Keratinocyte (primary cell): ENCODE measurements around the gene ETF1. TPM values are rescaled to one million over a fixed set of nuclear protein-coding genes. Genes with fewer than 3 reads are reported as not detected.
"Not testable (repeated sequence)": the region's sequence is repeated elsewhere in the genome, so short reads cannot be mapped to it uniquely, and the experiment has no call there.

Source experiments
- DNase-seq: peaks from one replicate; pipeline ENCODE4 v3.0.0-alpha.2; 2011; ENCODE audit warnings: low read depth, missing footprints, low spot score
- FAIRE-seq: peaks from 2 replicates; lab custom pipeline; 2011; peaks lifted over from hg19 to GRCh38; lab: Jason Lieb, UNC
- H2AFZ ChIP-seq: 2 replicates; pipeline ENCODE4 v1.6.0; 2012; ENCODE audit warnings: low read length, control low read depth, inconsistent platforms; ENCODE audit not compliant: control insufficient read depth
- H3K27ac ChIP-seq: 2 replicates; pipeline ENCODE4 v1.5.1; 2011; ENCODE audit warnings: low read length; ENCODE audit not compliant: control insufficient read depth, insufficient read depth
- H3K27me3 ChIP-seq: 3 replicates; pipeline ENCODE4 v1.6.0; 2011; ENCODE audit warnings: low read length; ENCODE audit not compliant: control insufficient read depth, insufficient read depth; ENCODE audit errors: extremely low read depth
- H3K36me3 ChIP-seq, 2 experiments: 2 replicates in 1 of 2; 3 replicates in 1 of 2; pipeline ENCODE4 v1.5.1; 2011; ENCODE audit warnings: low read length in 2 of 2, mild to moderate bottlenecking in 1 of 2; ENCODE audit not compliant: control insufficient read depth in 2 of 2, insufficient read depth in 2 of 2; ENCODE audit errors: extremely low read depth in 1 of 2
- H3K4me1 ChIP-seq: 3 replicates; pipeline ENCODE4 v1.5.1; 2011; ENCODE audit warnings: low read length; ENCODE audit not compliant: control insufficient read depth, insufficient read depth; ENCODE audit errors: extremely low read depth
- H3K4me2 ChIP-seq: 3 replicates; pipeline ENCODE4 v1.6.0; 2011; ENCODE audit warnings: low read depth, low read length; ENCODE audit not compliant: control insufficient read depth, insufficient read depth; ENCODE audit errors: extremely low read depth
- H3K4me3 ChIP-seq, 3 experiments: fragments of 200-600 bp in 1 of 3; sonication (generic) in 1 of 3; 2 replicates in 2 of 3; 3 replicates in 1 of 3; pipeline ENCODE4 v1.5.1; 2011 to 2016; ENCODE audit warnings: low read length in 3 of 3, mild to moderate bottlenecking in 3 of 3, control low read depth in 2 of 3, inconsistent platforms in 1 of 3, low read depth in 1 of 3, mixed read lengths in 1 of 3, mixed run types in 1 of 3, moderate library complexity in 1 of 3; ENCODE audit not compliant: control insufficient read depth in 2 of 3, insufficient read depth in 2 of 3; ENCODE audit errors: extremely low read depth in 1 of 3
- H3K79me2 ChIP-seq: 2 replicates; pipeline ENCODE4 v1.6.0; 2012; ENCODE audit warnings: low read length; ENCODE audit not compliant: control insufficient read depth, insufficient read depth
- H3K9ac ChIP-seq: 3 replicates; pipeline ENCODE4 v1.6.0; 2011; ENCODE audit warnings: low read length; ENCODE audit not compliant: control insufficient read depth, insufficient read depth; ENCODE audit errors: extremely low read depth
- H3K9me1 ChIP-seq: 3 replicates; pipeline ENCODE4 v1.6.0; 2011; ENCODE audit warnings: low read length; ENCODE audit not compliant: control insufficient read depth, insufficient read depth; ENCODE audit errors: extremely low read depth
- H3K9me3 ChIP-seq: 2 replicates; pipeline ENCODE4 v1.5.1; 2012; ENCODE audit warnings: low read depth, low read length; ENCODE audit not compliant: control insufficient read depth
- H4K20me1 ChIP-seq: 3 replicates; pipeline ENCODE4 v1.6.0; 2011; ENCODE audit warnings: low read length; ENCODE audit not compliant: control insufficient read depth, insufficient read depth; ENCODE audit errors: extremely low read depth
- CTCF ChIP-seq, 3 experiments: IDR thresholded peaks in 1 of 3; conservative IDR thresholded peaks in 1 of 3; optimal IDR thresholded peaks in 1 of 3; 2 replicates in 2 of 3; 3 replicates in 1 of 3; pipeline versions ENCODE3 to v1.5.1; 2011; ENCODE audit warnings: low read length in 3 of 3, mild to moderate bottlenecking in 3 of 3, moderate library complexity in 2 of 3, control low read depth in 1 of 3, inconsistent platforms in 1 of 3; ENCODE audit not compliant: insufficient read depth in 2 of 3; ENCODE audit errors: extremely low read depth in 1 of 3
- EZH2 ChIP-seq: IDR thresholded peaks from one replicate; pipeline ENCODE4 v1.6.1; 2012; ENCODE audit warnings: inconsistent platforms, mild to moderate bottlenecking, low read length, moderate library complexity
- dilution Hi-C: fragments of 300-500 bp; cut with MboI; formaldehyde crosslinking; loops from one replicate; pipeline ENCODE4 v1.7.0; 2020; ENCODE audit warnings: low sequenced_read_pairs; ENCODE audit not compliant: extremely low pct_ligation_motif_present
- polyA plus RNA-seq, 5 experiments: library from polyadenylated mRNA; depleted of rRNA in 3 of 5; stranded (reverse) in 3 of 5; stranded (forward) in 1 of 5; unstranded in 1 of 5; fragments of >200 nt; gene quantifications; 1 replicate in 1 of 5; 2 replicates in 3 of 5; 3 replicates in 1 of 5; pipeline versions ENCODE4 v1.2.1 to v1.2.3, GENCODE V29; 2011 to 2012; ENCODE audit warnings: missing spikeins in 2 of 5, low read depth in 1 of 5, low replicate concordance in 1 of 5

The ETF1 gene
- polyA plus RNA-seq, 1 donor (not counting 4 experiments of a cell fraction or from before 2014, with no cell fraction given) = 137 TPM

DNA sequence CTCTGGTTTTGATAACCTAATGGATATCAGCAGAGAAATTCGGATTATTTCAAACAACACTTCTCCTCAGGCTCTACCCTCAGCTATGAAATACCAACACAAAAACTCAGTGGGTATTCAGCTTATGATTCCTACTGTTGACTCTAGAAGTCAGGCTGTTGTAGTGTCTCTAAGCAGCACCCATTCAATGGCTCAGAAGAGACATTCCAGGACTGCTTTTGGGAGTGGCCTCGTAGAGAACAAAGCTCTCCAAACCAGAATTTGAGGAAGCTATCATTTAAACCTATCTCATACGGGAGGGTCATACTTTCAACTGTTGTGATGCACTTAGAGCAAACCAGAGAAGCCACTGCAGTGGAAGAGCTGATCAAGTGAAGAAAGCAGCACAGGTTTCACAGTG lies 34.1 kb downstream of the ETF1 start:
- H4K20me1 ChIP-seq = peaks cover 5% of the 10 kb centered on the region
- peaks cover 29 to 47% of the 10 kb centered on the region in 2 experiments for H3K36me3 ChIP-seq
- no peak overlapping the region for H3K4me3 ChIP-seq
- H3K4me2 ChIP-seq = no peak overlapping the region
- H3K27ac ChIP-seq = no peak overlapping the region
- FAIRE-seq (no peak), DNase-seq (no peak)
- H2AFZ ChIP-seq = no peak overlapping the region
- no peaks in the 10 kb centered on the region for H3K9me3 ChIP-seq
- TF ChIP-seq EZH2 (no peak), CTCF (optimal IDR thresholded peaks at IDR 0.05 in 1 of 3, IDR thresholded peaks at IDR 0.05 in 1 of 3, conservative IDR thresholded peaks at IDR 0.05 in 1 of 3; ENCODE audit: extremely low read depth in 1 of 3, insufficient read depth in 2 of 3, low read length in 3 of 3) (no peak)
- H3K79me2 ChIP-seq = peaks cover 9% of the 10 kb centered on the region
- dilution Hi-C loops = no loop called here
- no peaks in the 10 kb centered on the region for H3K27me3 ChIP-seq
- H3K9me1 ChIP-seq = peaks cover 5% of the 10 kb centered on the region
- no peak overlapping the region for H3K9ac ChIP-seq
- H3K4me1 ChIP-seq = peaks cover 26% of the 10 kb centered on the region

GRCh38 chr5:138507485-138507884 lies 35.6 kb downstream of the ETF1 start:
- H3K9me3 ChIP-seq, dilution Hi-C loops, H3K27me3 ChIP-seq, FAIRE-seq, DNase-seq, H3K79me2 ChIP-seq, H4K20me1 ChIP-seq, H3K4me3 ChIP-seq, H3K27ac ChIP-seq, H3K4me2 ChIP-seq, H3K9me1 ChIP-seq, H3K9ac ChIP-seq, H2AFZ ChIP-seq: not testable (repeated sequence)
- peaks cover 29% of the 10 kb centered on the region for H3K4me1 ChIP-seq
- H3K36me3 ChIP-seq = peaks cover 20 to 41% of the 10 kb centered on the region in 2 experiments
